HG03354 (cell line): ENCODE measurements around the gene PPP1R2.

Experiments used
- ATAC-seq: cut with Tn5 transposase; IDR thresholded peaks from one replicate; pipeline ENCODE4 v1.9.1; 2021; ENCODE audit warnings: mild to moderate bottlenecking; ENCODE audit not compliant: unreplicated experiment, poor library complexity, severe bottlenecking

Gene PPP1R2

GRCh38 chr3:195468391-195468776 is 74.7 kb downstream of the PPP1R2 start:
- ATAC-seq: no peak

- no peak for ATAC-seq
Observed at GRCh38 chr3:195467641-195468390, 75.3 kb downstream of the PPP1R2 start.

- ATAC-seq: no peak
Observed at GRCh38 chr3:195466251-195466650, 76.9 kb downstream of the PPP1R2 start.
